PC-3 (cell line): Measurements from ENCODE around the gene CHSY1.

Experiments
- EZH2 ChIP-seq: fragments of 300-600 bp; sonication (generic); IDR thresholded peaks from one replicate; pipeline ENCODE4 v1.6.1; 2017; ENCODE audit warnings: antibody characterized with exemption, mild to moderate bottlenecking, low read length; ENCODE audit not compliant: unreplicated experiment
- EZH2phosphoT487 ChIP-seq: fragments of 300-600 bp; sonication (generic); IDR thresholded peaks from 2 replicates; pipeline ENCODE4 v1.6.1; 2018; ENCODE audit warnings: mild to moderate bottlenecking, antibody characterized with exemption, low read length, borderline replicate concordance
- TF ChIP-seq, protein P1 (sequence below): fragments of 300-600 bp; sonication (generic); conservative IDR thresholded peaks from 2 replicates; pipeline ENCODE4 v1.5.1; 2017; ENCODE audit warnings: antibody characterized with exemption, low read depth, mild to moderate bottlenecking, low read length

DNA sequence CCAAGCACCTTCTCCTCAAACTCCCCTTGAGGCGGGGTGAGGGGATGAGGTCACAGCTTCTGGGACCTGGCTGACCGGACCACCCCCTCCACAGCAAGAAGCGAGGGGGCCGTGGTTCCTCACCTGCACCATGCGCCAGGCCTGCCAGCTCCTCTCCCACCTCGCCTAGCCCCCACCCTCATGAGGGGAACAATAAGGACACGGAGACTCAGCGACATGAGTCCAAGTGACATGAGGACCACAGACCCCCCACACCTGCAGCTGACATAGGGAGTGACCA lies 118.7 kb downstream of the CHSY1 start:
- TF ChIP-seq, protein P1, sequence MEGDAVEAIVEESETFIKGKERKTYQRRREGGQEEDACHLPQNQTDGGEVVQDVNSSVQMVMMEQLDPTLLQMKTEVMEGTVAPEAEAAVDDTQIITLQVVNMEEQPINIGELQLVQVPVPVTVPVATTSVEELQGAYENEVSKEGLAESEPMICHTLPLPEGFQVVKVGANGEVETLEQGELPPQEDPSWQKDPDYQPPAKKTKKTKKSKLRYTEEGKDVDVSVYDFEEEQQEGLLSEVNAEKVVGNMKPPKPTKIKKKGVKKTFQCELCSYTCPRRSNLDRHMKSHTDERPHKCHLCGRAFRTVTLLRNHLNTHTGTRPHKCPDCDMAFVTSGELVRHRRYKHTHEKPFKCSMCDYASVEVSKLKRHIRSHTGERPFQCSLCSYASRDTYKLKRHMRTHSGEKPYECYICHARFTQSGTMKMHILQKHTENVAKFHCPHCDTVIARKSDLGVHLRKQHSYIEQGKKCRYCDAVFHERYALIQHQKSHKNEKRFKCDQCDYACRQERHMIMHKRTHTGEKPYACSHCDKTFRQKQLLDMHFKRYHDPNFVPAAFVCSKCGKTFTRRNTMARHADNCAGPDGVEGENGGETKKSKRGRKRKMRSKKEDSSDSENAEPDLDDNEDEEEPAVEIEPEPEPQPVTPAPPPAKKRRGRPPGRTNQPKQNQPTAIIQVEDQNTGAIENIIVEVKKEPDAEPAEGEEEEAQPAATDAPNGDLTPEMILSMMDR, result no peak
- TF ChIP-seq EZH2phosphoT487 (no peak), EZH2 (no peak)
